ENCODE data around the gene DEFB108B.
"Not testable (repeated sequence)": the region's sequence is repeated elsewhere in the genome, so short reads cannot be mapped to it uniquely, and the experiment has no call there.

The DEFB108B gene, protein sequence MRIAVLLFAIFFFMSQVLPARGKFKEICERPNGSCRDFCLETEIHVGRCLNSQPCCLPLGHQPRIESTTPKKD

DNA sequence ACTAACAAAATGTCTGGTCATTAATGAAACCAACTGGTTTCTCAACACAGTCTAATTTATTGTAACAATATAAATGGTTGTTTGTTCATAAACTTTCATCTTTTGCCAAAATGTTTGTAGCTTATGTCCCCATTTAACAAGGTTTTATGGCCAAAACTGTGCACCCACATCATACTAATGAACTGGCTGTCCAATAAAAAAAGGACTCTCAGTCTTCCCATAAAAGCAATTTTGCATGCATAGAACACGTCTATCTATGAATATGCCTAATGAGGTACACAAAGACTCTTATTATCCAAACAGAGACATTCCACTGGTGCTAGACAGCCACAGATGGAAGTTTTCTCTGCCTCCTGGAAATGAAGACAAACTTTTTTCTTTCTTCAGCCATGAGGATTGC is at the start of gene DEFB108B:
Gene DEFB108B (plus strand): TSS at position 390 of the 400 bp plus-strand sequence. CDS start 0 bp downstream, at position 390.
- not testable (repeated sequence) for DNase-seq

GRCh38 chr11:71786114-71786847 is 46.7 kb upstream of the DEFB108B start:
- DNase-seq, result peak; percentile 77

GRCh38 chr11:71786848-71787097 is 46.2 kb upstream of the DEFB108B start:
- peak; percentile 99 for DNase-seq

GRCh38 chr11:71787098-71787823 is 45.7 kb upstream of the DEFB108B start:
- DNase-seq, result no peak

GRCh38 chr11:71787824-71788454 is 45.1 kb upstream of the DEFB108B start:
- peak; percentile 81 for DNase-seq

DNA sequence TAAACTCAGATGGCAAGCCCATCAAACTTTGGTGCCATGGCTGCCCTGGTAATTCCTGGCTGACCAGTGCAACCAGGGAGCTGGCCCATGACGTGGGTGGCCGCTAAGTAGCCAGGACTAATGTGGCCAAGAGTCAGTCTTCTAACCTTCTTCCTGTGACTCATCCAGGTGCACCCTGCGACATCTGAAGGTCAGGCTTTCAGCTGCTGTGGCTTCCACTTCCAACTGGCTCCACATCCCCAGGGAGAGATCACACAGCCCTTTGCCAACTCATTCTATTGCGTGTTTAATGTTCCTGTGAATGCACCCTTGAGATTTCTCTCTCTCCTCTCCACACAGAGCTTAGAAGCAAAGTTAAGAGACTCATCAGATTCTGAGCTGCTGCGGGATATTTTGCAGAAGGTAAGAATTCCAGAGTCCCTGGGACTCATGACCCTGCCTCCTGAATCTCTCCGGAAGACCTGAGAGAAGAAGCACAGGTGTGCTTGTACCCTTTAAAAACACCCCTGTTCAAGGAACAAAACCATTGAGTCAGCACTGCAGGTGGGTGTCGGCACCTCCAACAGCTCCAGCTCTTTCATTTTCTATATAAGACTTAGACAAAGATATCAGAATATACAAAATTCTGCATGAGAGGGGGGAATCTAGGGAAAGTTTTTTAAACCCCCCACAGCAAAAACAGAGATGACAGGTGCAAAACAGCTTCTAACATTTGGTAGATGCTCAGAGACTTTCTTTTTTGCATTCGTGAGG is 43.4 kb upstream of the DEFB108B start:
- peak; percentile 41 for DNase-seq

- not testable (repeated sequence) for DNase-seq
These were observed 41.9 kb upstream of the DEFB108B start for GRCh38 chr11:71791111-71791510.

DNA sequence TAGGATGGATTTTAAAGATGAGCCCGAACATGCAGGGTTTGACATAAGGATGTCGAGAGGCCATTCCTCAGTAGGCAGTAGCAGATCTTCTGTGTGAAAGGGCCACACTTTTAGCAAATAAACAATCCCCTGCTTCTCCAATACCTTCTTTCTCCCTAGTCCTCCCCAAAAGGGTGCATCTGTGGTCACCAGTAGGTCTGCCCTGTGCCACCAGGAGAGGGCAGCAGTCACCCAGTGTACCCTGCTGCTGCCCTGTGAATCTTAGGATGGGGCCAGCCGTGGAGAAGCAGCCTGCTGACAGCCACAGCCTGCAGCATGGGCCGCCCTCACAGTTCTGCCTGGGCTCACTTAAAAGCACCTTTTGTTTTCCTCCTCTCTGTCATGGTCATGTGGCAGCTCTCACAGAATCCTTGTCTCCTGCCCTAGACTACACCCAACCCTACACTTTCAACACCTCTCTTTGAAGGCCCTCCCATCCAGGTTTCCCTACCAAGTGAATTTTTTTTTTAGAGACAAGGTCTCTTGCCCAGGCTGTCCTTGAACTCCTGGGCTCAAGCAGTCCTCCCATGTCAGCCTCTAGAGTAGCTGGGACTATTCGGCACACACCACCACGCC is 40.3 kb upstream of the DEFB108B start:
- DNase-seq, result peak; percentile 25

- DNase-seq, result peak; percentile 84
These were observed 38.5 kb upstream of the DEFB108B start for GRCh38 chr11:71794386-71795040.

GRCh38 chr11:71795236-71795635 is 37.8 kb upstream of the DEFB108B start:
- not testable (repeated sequence) for DNase-seq

GRCh38 chr11:71796016-71796415 is 37.0 kb upstream of the DEFB108B start:
- DNase-seq, result not testable (repeated sequence)

GRCh38 chr11:71796781-71797180 is 36.2 kb upstream of the DEFB108B start:
- not testable (repeated sequence) for DNase-seq

- peak; percentile 39 for DNase-seq
These were observed 33.4 kb upstream of the DEFB108B start for GRCh38 chr11:71799556-71800128.

- DNase-seq, result peak; percentile 58
These were observed 32.6 kb upstream of the DEFB108B start for GRCh38 chr11:71800335-71800953.

DNA sequence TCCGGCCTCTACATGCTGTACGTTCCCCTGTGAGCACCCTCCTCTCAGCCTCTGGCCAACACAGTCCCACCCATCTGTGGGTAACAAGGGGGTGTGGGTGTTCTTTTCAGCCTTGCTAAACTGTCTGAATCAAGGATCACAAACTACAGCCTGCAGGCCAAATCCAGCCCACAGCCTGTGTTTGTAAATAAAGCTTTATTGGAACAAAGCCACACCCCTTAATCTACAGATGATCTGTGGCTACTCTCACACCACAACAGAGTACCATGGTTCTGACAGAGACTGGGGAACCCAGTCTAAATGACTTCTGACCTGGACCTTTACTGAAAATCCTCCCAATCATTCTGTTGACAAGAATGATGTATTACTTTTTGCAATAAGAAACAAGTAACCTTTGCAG is 32.0 kb upstream of the DEFB108B start:
- DNase-seq, result not testable (repeated sequence)

- not testable (repeated sequence) for DNase-seq
These were observed 30.1 kb upstream of the DEFB108B start for GRCh38 chr11:71802874-71803273.

DNA sequence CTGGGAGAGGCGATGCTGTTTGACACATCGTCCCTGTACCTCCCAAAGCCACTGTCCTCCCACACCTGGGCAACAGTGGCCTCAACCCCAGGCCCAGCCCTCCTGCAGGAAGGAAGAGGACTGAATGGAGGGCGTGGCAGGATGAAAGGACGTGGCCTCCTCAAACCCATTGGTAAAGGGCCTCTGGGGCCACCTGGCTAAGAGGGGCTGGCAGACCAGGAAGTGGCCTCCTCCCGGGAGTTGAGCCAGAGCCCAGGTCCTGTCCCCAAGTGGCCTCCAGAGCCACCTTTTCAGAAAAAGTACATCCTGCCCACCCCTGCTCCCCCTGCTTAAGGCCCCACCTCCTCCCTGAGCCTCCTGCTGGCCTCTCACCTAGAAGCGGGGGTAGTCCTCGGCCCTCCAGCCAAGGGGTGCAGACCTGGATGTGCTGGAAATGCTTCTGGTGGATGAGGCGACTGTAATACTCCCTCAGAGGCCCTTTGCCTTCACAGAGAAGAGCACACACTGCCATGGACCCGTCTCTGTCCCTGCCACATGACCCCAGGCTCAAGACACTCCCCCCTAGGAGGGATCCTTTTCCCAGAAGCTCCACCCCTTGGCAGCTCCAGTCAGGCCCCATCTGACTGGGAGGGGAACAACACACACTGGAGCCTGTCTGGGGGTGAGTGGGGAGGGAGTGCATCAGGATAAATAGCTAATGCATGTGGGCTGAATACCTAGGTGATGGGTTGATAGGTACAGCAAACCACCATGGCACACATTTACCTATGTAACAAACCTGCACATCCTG is 28.6 kb upstream of the DEFB108B start:
- not testable (repeated sequence) for DNase-seq

DNA sequence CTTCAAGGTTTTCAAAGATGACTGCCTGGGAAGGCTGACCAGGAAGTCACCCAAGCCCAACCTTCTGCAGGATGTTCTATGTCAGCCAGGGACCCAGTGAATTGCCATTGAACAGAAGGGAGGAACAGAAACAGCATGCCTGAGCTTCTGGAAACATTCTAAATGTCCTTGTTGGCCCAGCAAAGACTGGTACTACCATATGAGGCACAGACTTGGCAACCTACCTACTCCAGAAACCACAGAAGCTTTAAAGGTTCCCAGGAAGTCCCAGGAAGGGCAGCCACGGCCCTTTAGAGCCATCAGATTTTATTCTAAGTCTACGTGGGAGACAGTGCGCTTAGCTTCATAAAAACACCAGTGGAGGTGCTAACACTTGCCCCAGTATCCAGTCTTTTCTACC is 20.5 kb upstream of the DEFB108B start:
- peak; percentile 20 for DNase-seq

DNA sequence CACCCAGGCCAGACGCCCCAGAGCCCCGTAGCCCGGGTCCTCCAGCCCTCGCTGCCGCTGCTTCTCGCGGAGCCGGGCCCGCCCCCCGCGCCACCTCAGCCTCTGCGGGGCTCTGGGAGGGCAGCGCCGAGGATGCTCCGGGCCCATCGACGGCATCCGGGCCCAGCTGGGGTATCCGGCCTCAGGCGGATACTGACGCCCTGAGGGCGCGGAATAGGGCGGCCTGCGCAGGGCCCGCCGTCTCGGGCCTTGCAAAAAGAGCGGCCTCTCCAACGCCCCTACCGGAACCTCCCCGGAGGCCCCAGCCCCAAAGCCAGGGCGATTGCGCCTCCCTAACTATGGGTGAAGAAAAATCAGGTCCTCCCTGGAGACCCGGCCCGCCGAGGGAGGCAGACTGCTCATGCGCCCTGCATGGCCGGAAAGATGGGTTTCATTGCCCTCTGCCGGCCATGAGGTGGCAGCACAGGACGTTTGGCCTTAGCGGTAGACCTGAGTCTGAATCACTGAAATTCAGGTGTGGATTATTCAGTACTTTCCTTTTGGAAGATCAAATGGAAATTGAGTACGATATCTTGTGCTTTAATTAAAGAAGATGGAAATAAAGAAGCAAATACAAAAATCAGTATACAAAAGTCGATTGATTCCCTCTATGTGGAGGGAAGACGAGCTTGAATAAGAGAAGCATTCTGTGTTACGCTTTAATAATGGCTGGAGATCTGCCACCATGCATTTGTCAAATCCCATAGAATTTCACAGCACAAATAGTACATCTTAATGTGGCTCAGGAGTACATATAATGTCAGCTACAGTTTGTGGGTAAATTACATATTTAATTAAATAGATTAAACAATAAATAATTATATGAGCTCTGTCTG is 19.3 kb upstream of the DEFB108B start:
- DNase-seq, result peak; percentile 75

Data from fibroblast of upper back skin (primary cell).